Adrenal gland (tissue), 12 donors: Measurements from ENCODE around the gene FXYD2. TPM values are rescaled to one million over a fixed set of nuclear protein-coding genes. Genes with fewer than 3 reads are reported as not detected.

Source experiments
- DNase-seq, 7 donors: peaks; one replicate each; pipeline ENCODE4 v3.0.0-alpha.2; 2019 to 2020
- H3K27ac ChIP-seq, 5 donors: fragments of 200-600 bp; sonication (generic) in 4 of 5; 1 replicate in 3 of 5; 2 replicates in 2 of 5; pipeline versions ENCODE4 v1.5.1 to v1.8.0; 2016 to 2020; ENCODE audit warnings: mild to moderate bottlenecking in 1 of 5
- H3K27me3 ChIP-seq: fragments of 200-600 bp; 2 replicates; pipeline ENCODE4 v1.8.0; 2021
- H3K36me3 ChIP-seq, 2 donors: fragments of 200-600 bp; replicated peaks in 1 of 2; 1 replicate in 1 of 2; 2 replicates in 1 of 2; pipeline versions ENCODE4 v1.5.1 to v1.8.0; 2018 to 2022
- H3K4me1 ChIP-seq, 2 donors: fragments of 200-600 bp; replicated peaks in 1 of 2; 1 replicate in 1 of 2; 2 replicates in 1 of 2; pipeline versions ENCODE4 v1.5.1 to v1.8.0; 2018 to 2021
- H3K4me3 ChIP-seq, 4 donors: fragments of 200-600 bp; sonication (generic) in 3 of 4; one replicate each; pipeline ENCODE4 v1.5.1; 2016 to 2018
- H3K9me3 ChIP-seq, 3 donors: fragments of 200-600 bp; sonication (generic) in 1 of 3; replicated peaks in 1 of 3; 1 replicate in 2 of 3; 2 replicates in 1 of 3; pipeline versions ENCODE4 v1.5.1 to v1.8.0; 2016 to 2021
- CTCF ChIP-seq, 6 experiments: fragments of 450-650 bp in 4 of 6; fragments of 200-600 bp in 2 of 6; sonication (generic) in 1 of 6; IDR thresholded peaks; 1 replicate in 5 of 6; 2 replicates in 1 of 6; pipeline versions ENCODE4 v1.5.1 to v1.8.0; 2016 to 2021; ENCODE audit warnings: antibody characterized with exemption in 6 of 6, mild to moderate bottlenecking in 2 of 6, moderate library complexity in 1 of 6
- POLR2A ChIP-seq, 2 donors: fragments of 450-650 bp; IDR thresholded peaks; one replicate each; pipeline ENCODE4 v1.6.1; 2017; ENCODE audit warnings: antibody characterized with exemption in 2 of 2, mild to moderate bottlenecking in 2 of 2, moderate library complexity in 1 of 2
- WGBS, 4 donors: extraction: QIAGEN DNeasy Blood & Tissue Kit in 2 of 4; methylation state at CpG; one replicate each; pipeline versions ENCODE4 v1.1.5 to v1.1.7; 2013 to 2017; 5-methylcytosine and 5-hydroxymethylcytosine counted together
- intact Hi-C, 2 donors: fragments of 100-400 bp; cut with DNase I; formaldehyde crosslinking; loops; one replicate each; pipeline versions ENCODE4 v1.14.1 to v1.15.0; 2022 to 2023
- polyA plus RNA-seq, 3 donors: library from polyadenylated mRNA; stranded (reverse); fragments of 200-250 nt in 2 of 3; fragments of 350-450 nt in 1 of 3; fragmentation: Illumina TruSeq in 1 of 3; extraction: RNeasy Lipid Tissue Mini Kit (QIAGEN cat#74804) in 1 of 3; gene quantifications; one replicate each; pipeline ENCODE4 v1.2.3, GENCODE V29; 2013 to 2014
- total RNA-seq, 9 donors: library from RNA; depleted of rRNA in 4 of 9; stranded (reverse); fragments of >200 nt in 4 of 9; fragments of 120-200 nt in 1 of 9; fragmentation: NEBNext Ultra II Directional in 1 of 9; extraction: Animal tissue kit (Norgen Biotek cat#: 25700) in 1 of 9; gene quantifications; one replicate each; pipeline versions ENCODE4 v1.1.0 to v1.2.4, GENCODE V29; 2013 to 2023
- donor health status: healthy with polysubstance abuse.
- donor health status: Bipolar disorder and iron deficiency.
- donor health status: DM: yes; HTN: yes; CAD: no.
- donor health status: DM: no; HTN: no; CAD: no.
- donor health status: DM: no; HTN: no; CAD: no.
- donor health status: DM: yes; HTN: yes; CAD: no.

FXYD2 gene
- total and polyA plus RNA-seq, 12 donors, result 0.27 to 11.3 (median 2.7) TPM; not detected in 2

GRCh38 chr11:117816846-117817367 lies 7.6 kb downstream of the FXYD2 start:
- Histone ChIP-seq H3K27ac (peak overlapping the region; percentile 47 to 93 (median 87)), H3K27me3 (no peaks in the 10 kb centered on the region), H3K36me3 (no peaks in the 10 kb centered on the region), H3K4me1 (peaks cover 38 to 43% of the 10 kb centered on the region in 2 donors), H3K9me3 (no peaks in the 10 kb centered on the region), H3K4me3 (no peak overlapping the region)
- TF ChIP-seq POLR2A (IDR thresholded peaks at IDR 0.05), result no peak
- TF ChIP-seq CTCF (IDR thresholded peaks at IDR 0.05), result no peak
- intact Hi-C loops, result loop anchor here in 1 of 2 donors (5.0 kb wide), 1 partner anchor 385 kb away; no protein-coding TSS in a partner anchor
- 81 to 100% (median 89%) methylated on average over 1 to 5 of the region's 5 CpGs for WGBS, 4 donors
- DNase-seq, result peak in 3 of 7 donors; percentile 27 to 49 (median 46)

DNA sequence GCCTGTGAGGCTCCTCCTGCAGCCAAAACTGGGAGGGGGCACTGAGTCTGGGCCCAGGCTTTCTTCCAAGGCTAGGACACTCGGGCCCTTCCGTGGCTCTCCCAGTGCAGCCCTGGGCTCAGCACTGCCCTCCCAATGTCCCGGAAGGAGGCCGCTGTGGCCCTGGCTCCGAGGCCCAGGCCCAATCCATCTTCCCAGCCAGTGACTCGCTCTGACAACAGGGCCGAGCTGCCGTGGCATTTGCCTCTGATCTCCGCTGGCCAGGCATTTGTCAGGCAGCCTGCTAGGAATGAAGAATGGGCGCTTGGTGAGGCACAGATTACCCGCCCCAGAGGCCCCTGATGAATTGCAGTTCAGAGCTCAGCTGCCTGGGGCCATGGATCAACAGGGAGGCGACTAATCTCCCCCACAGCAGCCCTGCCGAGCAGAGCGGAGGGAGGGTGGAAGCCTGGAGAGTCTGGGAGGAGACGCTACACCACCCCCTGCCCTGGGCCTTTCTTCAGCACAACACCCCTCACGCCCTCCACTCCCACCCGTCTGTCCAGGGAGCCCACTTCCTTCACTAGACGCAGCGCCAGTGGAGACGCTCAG lies 8.3 kb downstream of the FXYD2 start:
- intact Hi-C loops, result loop anchor here in 1 of 2 donors (5.0 kb wide), 1 partner anchor 384 kb away; no protein-coding TSS in a partner anchor
- Histone ChIP-seq H3K27ac (peak overlapping the region; percentile 84 to 93 (median 87)), H3K4me1 (peaks cover 38 to 43% of the 10 kb centered on the region in 2 donors)

GRCh38 chr11:117815262-117815803 lies 9.2 kb downstream of the FXYD2 start:
- TF ChIP-seq POLR2A (IDR thresholded peaks at IDR 0.05) (no peak), CTCF (IDR thresholded peaks at IDR 0.05) (no peak)
- peak in 6 of 7 donors; percentile 61 to 80 (median 72) for DNase-seq
- no peaks in the 10 kb centered on the region for H3K36me3 ChIP-seq
- WGBS, 4 donors, result 25 to 41% (median 36%) methylated on average over 2 to 7 of the region's 7 CpGs
- intact Hi-C loops, result loop anchor here in 1 of 2 donors (5.0 kb wide), 1 partner anchor 383 kb away; no protein-coding TSS in a partner anchor
- no peak overlapping the region for H3K4me3 ChIP-seq
- H3K27me3 ChIP-seq, result no peaks in the 10 kb centered on the region
- H3K9me3 ChIP-seq, result no peaks in the 10 kb centered on the region
- peak overlapping the region; percentile 84 to 93 (median 87) for H3K27ac ChIP-seq
- peaks cover 38 to 43% of the 10 kb centered on the region in 2 donors for H3K4me1 ChIP-seq

More for the DNA sequence above, 8.3 kb downstream of the FXYD2 start:
- H3K4me3 ChIP-seq, result no peak overlapping the region
- H3K9me3 ChIP-seq, result no peaks in the 10 kb centered on the region
- TF ChIP-seq CTCF (IDR thresholded peaks at IDR 0.05), result peak in 3 of 6 experiments; percentile 9 to 30 (median 23)
- peak in 1 of 2 donors; percentile 69 for TF ChIP-seq POLR2A (IDR thresholded peaks at IDR 0.05)
- H3K36me3 ChIP-seq, result no peaks in the 10 kb centered on the region
- DNase-seq, result peak; percentile 90 to 98 (median 97)
- H3K27me3 ChIP-seq, result no peaks in the 10 kb centered on the region
- 34 to 64% (median 45%) methylated on average over 9 to 20 of the region's 20 CpGs for WGBS, 4 donors

GRCh38 chr11:117814766-117815261 lies 9.7 kb downstream of the FXYD2 start:
- Histone ChIP-seq H3K9me3 (no peaks in the 10 kb centered on the region), H3K27ac (peak overlapping the region; percentile 84 to 93 (median 87)), H3K4me1 (peaks cover 38 to 43% of the 10 kb centered on the region in 2 donors), H3K27me3 (no peaks in the 10 kb centered on the region), H3K4me3 (no peak overlapping the region), H3K36me3 (no peaks in the 10 kb centered on the region)
- WGBS, 4 donors, result 11 to 32% (median 24%) methylated on average over 7 to 14 of the region's 14 CpGs
- intact Hi-C loops, result loop anchor here in 1 of 2 donors (5.0 kb wide), 1 partner anchor 383 kb away; no protein-coding TSS in a partner anchor
- DNase-seq, result peak; percentile 54 to 94 (median 80)
- TF ChIP-seq POLR2A (IDR thresholded peaks at IDR 0.05) (no peak), CTCF (IDR thresholded peaks at IDR 0.05) (no peak)
